ENCODE measurements around the gene NRROS. TPM values are rescaled to one million over a fixed set of nuclear protein-coding genes. Genes with fewer than 3 reads are reported as not detected.

NRROS gene
- total RNA-seq, 2 donors from 2014 or later = 0.66 to 1.8 TPM

GRCh38 chr3:196631682-196632045 lies 7.8 kb upstream of the NRROS start:
- Histone ChIP-seq H3K9me3 (no peaks in the 10 kb centered on the region), H3K27ac (peak overlapping the region; percentile 40 to 91 (median 76)), H3K4me3 (peak overlapping the region; percentile 16 to 68), H3K4me1 (peaks cover 11% of the 10 kb centered on the region), H3K36me3 (replicated peaks in 1 of 2; ENCODE audit: insufficient read depth in 1 of 2, low read depth in 2 of 2) (no peaks in the 10 kb centered on the region), H3K27me3 (no peaks in the 10 kb centered on the region)
- WGBS, 2 donors = 29% methylated on average over 5 of the region's 5 CpGs
- TF ChIP-seq POLR2A (IDR thresholded peaks at IDR 0.05) (no peak), CTCF (IDR thresholded peaks at IDR 0.05) (no peak)
- DNase-seq = no peak
- intact Hi-C loops (cut with DNase I) = no loop called here
- ATAC-seq = no peak

GRCh38 chr3:196632046-196632751 lies 7.3 kb upstream of the NRROS start:
- peak; percentile 90 for ATAC-seq
- peak overlapping the region; percentile 16 to 68 for H3K4me3 ChIP-seq
- no peaks in the 10 kb centered on the region for H3K9me3 ChIP-seq
- peak overlapping the region; percentile 40 to 91 (median 76) for H3K27ac ChIP-seq
- WGBS, 2 donors = 1% methylated on average over 17 to 43 of the region's 43 CpGs
- no peaks in the 10 kb centered on the region for H3K27me3 ChIP-seq
- peak; percentile 73 to 85 (median 80) for DNase-seq
- TF ChIP-seq CTCF (IDR thresholded peaks at IDR 0.05) = peak in 5 of 7 experiments; percentile 12 to 40 (median 21)
- peak in 2 of 3 donors; percentile 64 to 70 for TF ChIP-seq POLR2A (IDR thresholded peaks at IDR 0.05)
- peaks cover 11% of the 10 kb centered on the region for H3K4me1 ChIP-seq
- intact Hi-C loops (cut with DNase I) = no loop called here
- no peaks in the 10 kb centered on the region for H3K36me3 ChIP-seq (replicated peaks in 1 of 2; ENCODE audit: insufficient read depth in 1 of 2, low read depth in 2 of 2)

- Histone ChIP-seq H3K4me3 (no peak overlapping the region), H3K9me3 (no peaks in the 10 kb centered on the region), H3K27me3 (no peaks in the 10 kb centered on the region), H3K27ac (peak overlapping the region in 1 of 4 donors; percentile 91), H3K4me1 (peaks cover 11% of the 10 kb centered on the region), H3K36me3 (replicated peaks in 1 of 2; ENCODE audit: insufficient read depth in 1 of 2, low read depth in 2 of 2) (no peaks in the 10 kb centered on the region)
- no peak for ATAC-seq
- intact Hi-C loops (cut with DNase I) = no loop called here
- TF ChIP-seq CTCF (IDR thresholded peaks at IDR 0.05) (no peak), POLR2A (IDR thresholded peaks at IDR 0.05) (no peak)
- 73 to 89% methylated on average over 10 to 12 of the region's 12 CpGs for WGBS, 2 donors
- no peak for DNase-seq
Observed at GRCh38 chr3:196633555-196634151, 5.8 kb upstream of the NRROS start.

GRCh38 chr3:196634224-196634623 lies 5.3 kb upstream of the NRROS start:
- Histone ChIP-seq H3K36me3 (replicated peaks in 1 of 2; ENCODE audit: insufficient read depth in 1 of 2, low read depth in 2 of 2) (no peaks in the 10 kb centered on the region), H3K4me1 (peaks cover 11% of the 10 kb centered on the region), H3K27ac (peak overlapping the region in 1 of 4 donors; percentile 12), H3K4me3 (no peak overlapping the region), H3K9me3 (no peaks in the 10 kb centered on the region), H3K27me3 (no peaks in the 10 kb centered on the region)
- ATAC-seq = no peak
- no peak for TF ChIP-seq CTCF (IDR thresholded peaks at IDR 0.05)
- TF ChIP-seq POLR2A (IDR thresholded peaks at IDR 0.05) = no peak
- WGBS, 2 donors = 69 to 73% methylated on average over 10 of the region's 10 CpGs
- DNase-seq = peak in 1 of 4 donors; percentile 43
- intact Hi-C loops (cut with DNase I) = no loop called here

Measured in body of pancreas (tissue), 4 donors.